Measurements from ENCODE around the gene PRKD2. TPM values are rescaled to one million over a fixed set of nuclear protein-coding genes. Genes with fewer than 3 reads are reported as not detected.
A peak's percentile ranks its signal among the peaks of the same experiment; 100 is the strongest.

PRKD2 gene
- polyA plus RNA-seq, 1 donor from 2014 or later, result 8.0 TPM

DNA sequence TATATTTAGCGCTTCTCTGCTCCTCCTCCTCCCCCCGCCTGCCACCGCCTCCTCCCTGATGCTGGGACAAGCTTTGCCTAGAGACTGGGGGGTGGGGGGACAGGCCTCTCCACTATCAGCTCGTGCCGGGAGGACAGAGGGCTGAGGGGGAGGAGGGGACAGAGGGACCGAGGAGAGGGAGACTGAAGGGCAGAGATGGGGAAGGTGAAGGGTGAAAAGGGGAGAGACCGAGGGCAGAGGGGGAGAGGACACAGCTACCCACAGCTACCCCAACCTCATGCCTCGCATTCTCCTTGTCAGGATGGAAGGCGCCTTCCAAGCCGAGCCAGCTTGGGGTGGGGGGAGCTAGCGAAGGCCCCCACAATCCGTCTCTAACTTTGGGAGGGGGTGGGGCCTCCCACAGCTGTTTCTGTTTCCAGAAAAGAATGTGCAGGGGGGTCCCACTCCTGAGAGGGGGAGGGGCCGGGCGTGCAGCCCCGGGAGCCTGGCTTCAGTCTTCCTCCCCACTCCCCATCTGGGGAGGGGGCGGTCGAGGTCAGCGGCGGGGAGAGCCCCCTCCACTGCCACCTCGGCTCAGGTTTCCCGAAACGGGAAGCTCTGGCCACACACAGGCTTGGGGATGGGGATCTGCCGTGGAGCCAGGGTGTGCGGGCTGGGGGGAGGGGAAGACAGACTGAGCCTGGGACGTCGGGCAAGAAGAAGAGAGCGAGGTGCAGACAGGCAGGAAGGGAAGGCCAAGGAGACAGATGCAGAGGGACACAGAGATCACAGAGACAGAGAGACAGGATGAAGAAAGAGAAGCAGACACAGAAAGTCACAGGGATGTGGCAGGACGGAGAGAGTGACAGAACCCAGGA lies 57.5 kb downstream of the PRKD2 start:
- peaks cover 21% of the 10 kb centered on the region for H3K79me2 ChIP-seq (replicated peaks; ENCODE audit: insufficient read depth, low read length)
- no peaks in the 10 kb centered on the region for H4K20me1 ChIP-seq (ENCODE audit: insufficient read depth)
- no peaks in the 10 kb centered on the region for H3K36me3 ChIP-seq (ENCODE audit: insufficient read depth, low read length)
- H3K27ac ChIP-seq (ENCODE audit: low read length), result peak overlapping the region; percentile 90
- no peaks in the 10 kb centered on the region for H3K9me2 ChIP-seq (ENCODE audit: insufficient read depth, low read length)
- peak overlapping the region; percentile 52 for H2AFZ ChIP-seq (ENCODE audit: low read depth, low read length)
- peak overlapping the region; percentile 94 for H3K4me2 ChIP-seq (ENCODE audit: low read length)
- no peaks in the 10 kb centered on the region for H3K9me3 ChIP-seq (ENCODE audit: low read length)
- no peaks in the 10 kb centered on the region for H3K27me3 ChIP-seq (ENCODE audit: insufficient read depth, low read depth, low read length)
- TF ChIP-seq REST (IDR thresholded peaks at IDR 0.05; ENCODE audit: borderline replicate concordance), result peak; percentile 27
- no peak for TF ChIP-seq TAF1 (IDR thresholded peaks at IDR 0.05; ENCODE audit: low read depth)
- peak; percentile 37 for TF ChIP-seq SMC3 (conservative IDR thresholded peaks at IDR 0.05; ENCODE audit: poor library complexity)
- peak; percentile 14 for TF ChIP-seq EP300 (conservative IDR thresholded peaks at IDR 0.05; ENCODE audit: poor library complexity, severe bottlenecking)
- TF ChIP-seq MXI1 (conservative IDR thresholded peaks at IDR 0.05; ENCODE audit: poor library complexity, severe bottlenecking), result peak; percentile 9
- TF ChIP-seq POLR2AphosphoS5 (IDR thresholded peaks at IDR 0.05), result peak; percentile 34
- TF ChIP-seq, protein P1, sequence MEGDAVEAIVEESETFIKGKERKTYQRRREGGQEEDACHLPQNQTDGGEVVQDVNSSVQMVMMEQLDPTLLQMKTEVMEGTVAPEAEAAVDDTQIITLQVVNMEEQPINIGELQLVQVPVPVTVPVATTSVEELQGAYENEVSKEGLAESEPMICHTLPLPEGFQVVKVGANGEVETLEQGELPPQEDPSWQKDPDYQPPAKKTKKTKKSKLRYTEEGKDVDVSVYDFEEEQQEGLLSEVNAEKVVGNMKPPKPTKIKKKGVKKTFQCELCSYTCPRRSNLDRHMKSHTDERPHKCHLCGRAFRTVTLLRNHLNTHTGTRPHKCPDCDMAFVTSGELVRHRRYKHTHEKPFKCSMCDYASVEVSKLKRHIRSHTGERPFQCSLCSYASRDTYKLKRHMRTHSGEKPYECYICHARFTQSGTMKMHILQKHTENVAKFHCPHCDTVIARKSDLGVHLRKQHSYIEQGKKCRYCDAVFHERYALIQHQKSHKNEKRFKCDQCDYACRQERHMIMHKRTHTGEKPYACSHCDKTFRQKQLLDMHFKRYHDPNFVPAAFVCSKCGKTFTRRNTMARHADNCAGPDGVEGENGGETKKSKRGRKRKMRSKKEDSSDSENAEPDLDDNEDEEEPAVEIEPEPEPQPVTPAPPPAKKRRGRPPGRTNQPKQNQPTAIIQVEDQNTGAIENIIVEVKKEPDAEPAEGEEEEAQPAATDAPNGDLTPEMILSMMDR (IDR thresholded peaks at IDR 0.05; ENCODE audit: poor library complexity, severe bottlenecking), result no peak
- no peaks in the 10 kb centered on the region for H3F3A ChIP-seq (ENCODE audit: insufficient read depth, low read length, poor library complexity, severe bottlenecking)
- H3K9ac ChIP-seq (ENCODE audit: low read length), result peak overlapping the region; percentile 99
- H3K4me3 ChIP-seq (ENCODE audit: low read length), result peak overlapping the region; percentile 98

DNA sequence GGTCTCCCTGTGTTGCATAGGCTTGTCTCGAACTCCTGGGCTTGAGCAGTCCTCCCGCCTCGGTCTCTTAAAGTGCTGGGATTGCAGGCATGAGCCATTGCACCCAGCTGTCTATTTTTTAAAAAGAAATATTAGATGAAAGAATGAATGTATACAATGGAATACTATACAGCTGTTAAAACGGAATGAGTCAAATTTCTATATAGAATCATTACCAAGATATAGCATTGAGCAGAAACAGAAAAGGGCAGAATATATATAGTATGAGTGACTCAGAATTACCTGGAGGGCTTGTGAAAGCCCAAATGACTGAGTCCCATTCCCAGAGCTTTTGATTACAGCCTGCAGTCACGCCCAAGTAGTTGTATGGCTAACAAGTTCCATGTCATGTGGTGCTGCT lies 60.4 kb downstream of the PRKD2 start:
- peaks cover 21% of the 10 kb centered on the region for H3K79me2 ChIP-seq (replicated peaks; ENCODE audit: insufficient read depth, low read length)
- H3K9me3 ChIP-seq (ENCODE audit: low read length), result no peaks in the 10 kb centered on the region
- H4K20me1 ChIP-seq (ENCODE audit: insufficient read depth), result no peaks in the 10 kb centered on the region
- no peak overlapping the region for H3K9ac ChIP-seq (ENCODE audit: low read length)
- no peak overlapping the region for H3K4me3 ChIP-seq (ENCODE audit: low read length)
- H3K9me2 ChIP-seq (ENCODE audit: insufficient read depth, low read length), result no peaks in the 10 kb centered on the region
- H3K36me3 ChIP-seq (ENCODE audit: insufficient read depth, low read length), result no peaks in the 10 kb centered on the region
- no peak overlapping the region for H3K4me2 ChIP-seq (ENCODE audit: low read length)
- H2AFZ ChIP-seq (ENCODE audit: low read depth, low read length), result no peak overlapping the region
- no peaks in the 10 kb centered on the region for H3K27me3 ChIP-seq (ENCODE audit: insufficient read depth, low read depth, low read length)
- TF ChIP-seq EZH2 (IDR thresholded peaks at IDR 0.05; ENCODE audit: borderline replicate concordance, insufficient read depth, low read length, poor library complexity, severe bottlenecking) (no peak), TAF1 (IDR thresholded peaks at IDR 0.05; ENCODE audit: low read depth) (no peak), RAD21 (conservative IDR thresholded peaks at IDR 0.05) (no peak), SMC3 (conservative IDR thresholded peaks at IDR 0.05; ENCODE audit: poor library complexity) (no peak), POLR2AphosphoS5 (IDR thresholded peaks at IDR 0.05) (no peak), REST (IDR thresholded peaks at IDR 0.05; ENCODE audit: borderline replicate concordance) (no peak), MXI1 (conservative IDR thresholded peaks at IDR 0.05; ENCODE audit: poor library complexity, severe bottlenecking) (no peak), EP300 (conservative IDR thresholded peaks at IDR 0.05; ENCODE audit: poor library complexity, severe bottlenecking) (no peak)
- TF ChIP-seq, protein P1 (IDR thresholded peaks at IDR 0.05; ENCODE audit: poor library complexity, severe bottlenecking), result no peak
- H3F3A ChIP-seq (ENCODE audit: insufficient read depth, low read length, poor library complexity, severe bottlenecking), result no peaks in the 10 kb centered on the region
- no peak overlapping the region for H3K27ac ChIP-seq (ENCODE audit: low read length)
